ENCODE results near the gene GNB1L.

GNB1L gene

GRCh38 chr22:19821523-19822300, 33.0 kb downstream of the GNB1L start:
- DNase-seq: no peak

- no peak for DNase-seq
Observed at GRCh38 chr22:19820880-19821522, 33.7 kb downstream of the GNB1L start.

GRCh38 chr22:19819911-19820879, 34.5 kb downstream of the GNB1L start:
- DNase-seq: no peak

GRCh38 chr22:19819208-19819910, 35.3 kb downstream of the GNB1L start:
- DNase-seq: no peak

- no peak for DNase-seq
Observed at GRCh38 chr22:19818324-19819207, 36.1 kb downstream of the GNB1L start.

GRCh38 chr22:19816372-19817119, 38.1 kb downstream of the GNB1L start:
- DNase-seq: no peak

- DNase-seq: no peak
Observed at GRCh38 chr22:19815823-19816290, 38.8 kb downstream of the GNB1L start.

GRCh38 chr22:19815093-19815822, 39.4 kb downstream of the GNB1L start:
- DNase-seq: no peak

- no peak for DNase-seq
Observed at GRCh38 chr22:19814428-19814827, 40.2 kb downstream of the GNB1L start.

GRCh38 chr22:19812910-19813309, 41.8 kb downstream of the GNB1L start:
- DNase-seq: no peak

GRCh38 chr22:19811811-19812771, 42.6 kb downstream of the GNB1L start:
- DNase-seq: no peak

- no peak for DNase-seq
Observed at GRCh38 chr22:19811211-19811621, 43.5 kb downstream of the GNB1L start.

- DNase-seq: no peak
Observed at GRCh38 chr22:19810381-19811201, 44.1 kb downstream of the GNB1L start.

GRCh38 chr22:19809741-19810140, 44.9 kb downstream of the GNB1L start:
- DNase-seq: no peak

GRCh38 chr22:19808873-19809478, 45.7 kb downstream of the GNB1L start:
- DNase-seq: no peak

- DNase-seq: no peak
Observed at GRCh38 chr22:19807914-19808872, 46.5 kb downstream of the GNB1L start.

Measured in SHP77 treated with DMSO at 0.1 percent for 48 hours (cell line).